DOHH2 (cell line): ENCODE data around the gene STYX.
A peak's percentile ranks its signal among the peaks of the same experiment; 100 is the strongest.

Experiments used
- H3F3A ChIP-seq: fragments of 200-600 bp; sonication (generic), shearing (Covaris generic); 2 replicates; pipeline ENCODE4 v1.6.0; 2016; ENCODE audit warnings: antibody characterized with exemption, mild to moderate bottlenecking; ENCODE audit not compliant: control insufficient read depth, insufficient read depth
- H3K27ac ChIP-seq: fragments of 200-600 bp; sonication (generic); 2 replicates; pipeline ENCODE4 v1.5.1; 2014; ENCODE audit warnings: low read depth, mild to moderate bottlenecking, low read length, moderate library complexity
- H3K27me3 ChIP-seq: fragments of 200-600 bp; sonication (generic); 2 replicates; pipeline ENCODE4 v1.6.1; 2014; ENCODE audit warnings: mild to moderate bottlenecking, low read length, mixed read lengths; ENCODE audit not compliant: control insufficient read depth
- H3K36me3 ChIP-seq: fragments of 200-600 bp; sonication (generic); 2 replicates; pipeline ENCODE4 v1.6.1; 2014; ENCODE audit warnings: mild to moderate bottlenecking, low read length, moderate library complexity, mixed read lengths; ENCODE audit not compliant: control insufficient read depth
- H3K4me1 ChIP-seq: fragments of 200-600 bp; sonication (generic); 2 replicates; pipeline ENCODE4 v1.6.1; 2014; ENCODE audit warnings: mild to moderate bottlenecking, low read length, mixed read lengths; ENCODE audit not compliant: control insufficient read depth
- H3K4me2 ChIP-seq: fragments of 200-600 bp; sonication (generic); 2 replicates; pipeline ENCODE4 v1.6.0; 2014; ENCODE audit warnings: mild to moderate bottlenecking, low read length, moderate library complexity
- H3K4me3 ChIP-seq: fragments of 200-600 bp; sonication (generic); 2 replicates; pipeline ENCODE4 v1.5.1; 2014; ENCODE audit warnings: mild to moderate bottlenecking, low read length, mixed read lengths
- H3K79me2 ChIP-seq: fragments of 200-600 bp; sonication (generic); 2 replicates; pipeline ENCODE4 v1.6.1; 2014; ENCODE audit warnings: mild to moderate bottlenecking, low read length, mixed read lengths; ENCODE audit not compliant: control insufficient read depth
- H3K9me2 ChIP-seq: fragments of 200-600 bp; sonication (generic); replicated peaks from 2 replicates; pipeline ENCODE4 v1.6.1; 2014; ENCODE audit warnings: mild to moderate bottlenecking, low read length, mixed read lengths; ENCODE audit not compliant: control insufficient read depth
- H3K9me3 ChIP-seq: fragments of 200-600 bp; sonication (generic); 2 replicates; pipeline ENCODE4 v1.6.1; 2014; ENCODE audit warnings: antibody characterized with exemption, low read length, mixed read lengths; ENCODE audit not compliant: control insufficient read depth, insufficient read depth
- H4K20me1 ChIP-seq: fragments of 200-600 bp; sonication (generic); 2 replicates; pipeline ENCODE4 v1.6.0; 2014; ENCODE audit warnings: low read depth, mild to moderate bottlenecking, antibody characterized with exemption, low read length, moderate library complexity; ENCODE audit not compliant: control insufficient read depth, insufficient read depth
- EZH2phosphoT487 ChIP-seq: fragments of 200-600 bp; sonication (generic); IDR thresholded peaks from 2 replicates; pipeline ENCODE4 v1.6.1; 2017; ENCODE audit warnings: borderline replicate concordance, mild to moderate bottlenecking, antibody characterized with exemption, low read length, moderate library complexity, mixed read lengths
- TF ChIP-seq, protein P1 (sequence below): fragments of 200-600 bp; sonication (generic); IDR thresholded peaks from one replicate; pipeline ENCODE4 v1.5.1; 2014; ENCODE audit warnings: antibody characterized with exemption, mild to moderate bottlenecking, low read depth, low read length; ENCODE audit not compliant: poor library complexity, severe bottlenecking

STYX gene

GRCh38 chr14:52703664-52704063 lies 26.3 kb upstream of the STYX start:
- Histone ChIP-seq H3K4me3 (no peak overlapping the region), H3K36me3 (peaks cover 15% of the 10 kb centered on the region), H3K9me2 (no peaks in the 10 kb centered on the region), H4K20me1 (no peaks in the 10 kb centered on the region), H3K9me3 (no peaks in the 10 kb centered on the region), H3K4me2 (no peak overlapping the region), H3F3A (peaks cover 3% of the 10 kb centered on the region; the same call in 1 of the 2 replicates), H3K27me3 (no peaks in the 10 kb centered on the region), H3K79me2 (peaks cover 20% of the 10 kb centered on the region), H3K4me1 (peaks cover 39% of the 10 kb centered on the region), H3K27ac (no peak overlapping the region)
- TF ChIP-seq, protein P1, sequence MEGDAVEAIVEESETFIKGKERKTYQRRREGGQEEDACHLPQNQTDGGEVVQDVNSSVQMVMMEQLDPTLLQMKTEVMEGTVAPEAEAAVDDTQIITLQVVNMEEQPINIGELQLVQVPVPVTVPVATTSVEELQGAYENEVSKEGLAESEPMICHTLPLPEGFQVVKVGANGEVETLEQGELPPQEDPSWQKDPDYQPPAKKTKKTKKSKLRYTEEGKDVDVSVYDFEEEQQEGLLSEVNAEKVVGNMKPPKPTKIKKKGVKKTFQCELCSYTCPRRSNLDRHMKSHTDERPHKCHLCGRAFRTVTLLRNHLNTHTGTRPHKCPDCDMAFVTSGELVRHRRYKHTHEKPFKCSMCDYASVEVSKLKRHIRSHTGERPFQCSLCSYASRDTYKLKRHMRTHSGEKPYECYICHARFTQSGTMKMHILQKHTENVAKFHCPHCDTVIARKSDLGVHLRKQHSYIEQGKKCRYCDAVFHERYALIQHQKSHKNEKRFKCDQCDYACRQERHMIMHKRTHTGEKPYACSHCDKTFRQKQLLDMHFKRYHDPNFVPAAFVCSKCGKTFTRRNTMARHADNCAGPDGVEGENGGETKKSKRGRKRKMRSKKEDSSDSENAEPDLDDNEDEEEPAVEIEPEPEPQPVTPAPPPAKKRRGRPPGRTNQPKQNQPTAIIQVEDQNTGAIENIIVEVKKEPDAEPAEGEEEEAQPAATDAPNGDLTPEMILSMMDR = no peak

DNA sequence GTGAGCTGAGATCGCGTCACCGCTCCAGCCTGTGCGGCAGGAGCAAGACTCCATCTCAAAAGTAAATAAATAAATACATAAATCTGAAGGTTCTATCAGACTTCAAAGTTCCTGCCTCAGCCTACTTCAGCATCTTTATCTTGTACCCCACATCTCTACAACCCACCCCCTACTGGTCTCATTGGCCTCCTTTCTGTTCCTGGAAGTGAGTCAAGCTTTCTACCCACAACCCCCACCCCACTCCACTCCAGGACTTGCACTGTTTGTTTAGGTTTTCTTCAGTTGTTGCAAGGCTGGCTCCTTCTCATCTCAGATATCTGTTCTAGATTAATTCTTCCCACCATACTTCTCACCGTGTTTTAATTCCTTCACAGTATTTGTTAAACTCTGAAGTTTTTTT lies 23.7 kb upstream of the STYX start:
- no peaks in the 10 kb centered on the region for H3K9me2 ChIP-seq
- H3K9me3 ChIP-seq = no peaks in the 10 kb centered on the region
- H3K4me1 ChIP-seq = peaks cover 21% of the 10 kb centered on the region
- H3K27me3 ChIP-seq = no peaks in the 10 kb centered on the region
- H3F3A ChIP-seq = peaks cover 1% of the 10 kb centered on the region; the same call in 1 of the 2 replicates
- H3K79me2 ChIP-seq = peaks cover 46% of the 10 kb centered on the region
- H3K4me2 ChIP-seq = peak overlapping the region; percentile 78
- H4K20me1 ChIP-seq = no peaks in the 10 kb centered on the region
- H3K36me3 ChIP-seq = peaks cover 42% of the 10 kb centered on the region
- peak overlapping the region; percentile 57 for H3K27ac ChIP-seq
- peak overlapping the region; percentile 94 for H3K4me3 ChIP-seq
- TF ChIP-seq, protein P1 = no peak
- TF ChIP-seq EZH2phosphoT487 = no peak

DNA sequence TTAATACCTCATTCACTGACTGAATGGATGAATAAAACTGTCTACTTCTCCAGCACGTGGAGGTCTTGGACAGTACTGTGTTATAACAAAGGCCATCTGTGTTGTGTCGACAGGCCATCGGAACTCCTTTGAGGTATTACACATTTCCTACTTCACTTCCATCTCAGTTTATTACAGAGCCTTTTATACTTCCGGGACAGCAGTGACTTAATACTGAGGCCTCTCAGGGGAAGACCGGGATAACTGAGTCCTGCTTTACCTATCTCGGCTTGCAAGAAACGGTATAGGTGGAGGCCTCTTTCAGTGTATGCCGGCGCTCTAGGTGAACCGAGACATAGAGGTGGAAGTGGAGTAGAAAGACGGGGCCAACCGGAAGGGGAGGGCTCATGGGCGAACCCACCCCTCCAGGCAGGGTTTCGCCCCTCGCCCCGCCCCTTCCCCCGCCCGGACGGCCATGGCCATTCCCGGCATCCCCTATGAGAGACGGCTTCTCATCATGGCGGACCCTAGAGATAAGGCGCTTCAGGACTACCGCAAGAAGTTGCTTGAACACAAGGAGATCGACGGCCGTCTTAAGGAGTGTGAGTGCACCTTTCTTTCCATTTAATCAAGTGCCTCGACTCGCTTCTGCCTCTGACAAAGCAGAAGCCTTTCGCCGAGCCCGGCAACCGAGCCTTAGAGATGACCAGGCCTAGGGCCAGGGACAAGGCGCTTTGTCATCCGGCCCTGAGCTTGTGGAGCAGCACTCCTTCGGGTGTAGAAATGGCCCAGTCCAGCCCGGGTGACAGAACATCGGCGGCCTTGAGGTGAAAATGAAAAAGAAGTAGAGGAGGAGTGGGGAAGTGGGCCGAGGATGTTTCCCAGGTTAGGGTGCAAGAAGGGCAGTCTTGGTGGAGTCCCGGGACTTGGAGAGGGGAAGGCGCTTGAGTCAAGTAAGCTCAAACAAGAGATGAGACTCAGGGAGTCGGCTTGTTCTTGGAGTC lies 23.0 kb upstream of the STYX start, which contains the start of gene PSMC6:
TSS of gene PSMC6 (plus strand) at position 477 of the 983 bp plus-strand sequence. CDS start at position 497, 20 bp downstream.
- TF ChIP-seq, protein P1 = no peak
- H3K4me2 ChIP-seq = peak within 1 kb of the TSS; percentile 78
- H3K27me3 ChIP-seq = no peaks in the 10 kb centered on the region
- H3F3A ChIP-seq = no peaks in the 10 kb centered on the region
- no peaks in the 10 kb centered on the region for H3K9me2 ChIP-seq
- peaks cover 49% of the 10 kb centered on the region for H3K36me3 ChIP-seq
- H3K79me2 ChIP-seq = peaks cover 46% of the 10 kb centered on the region
- H3K9me3 ChIP-seq = no peaks in the 10 kb centered on the region
- no peaks in the 10 kb centered on the region for H4K20me1 ChIP-seq
- H3K4me1 ChIP-seq = peaks cover 20% of the 10 kb centered on the region
- H3K4me3 ChIP-seq = peak within 1 kb of the TSS; percentile 94
- H3K27ac ChIP-seq = peak within 1 kb of the TSS; percentile 57
